ENCODE measurements around the gene BUD31. TPM values are rescaled to one million over a fixed set of nuclear protein-coding genes. Genes with fewer than 3 reads are reported as not detected.

Gene BUD31
- total and polyA plus RNA-seq, 2 of the 13 experiments (the other 11 are each of a cell fraction or from before 2014, with no cell fraction given) = 35.1 to 79.1 TPM

- TF ChIP-seq ZBTB49 (CRISPR knock-in tag; IDR thresholded peaks at IDR 0.05; ENCODE audit: borderline replicate concordance) (no peak), USF2 (IDR thresholded peaks at IDR 0.05; ENCODE audit: low read depth, low read length) (no peak), USF2 (CRISPR knock-in tag; IDR thresholded peaks at IDR 0.05; ENCODE audit: borderline replicate concordance) (no peak), SNAPC4 (CRISPR knock-in tag; IDR thresholded peaks at IDR 0.05) (no peak)
Observed at GRCh38 chr7:99418260-99418659, 9.5 kb downstream of the BUD31 start (continued).

All from HepG2 (cell line).